ENCODE data around the gene GALR1. TPM values are rescaled to one million over a fixed set of nuclear protein-coding genes. Genes with fewer than 3 reads are reported as not detected.

The GALR1 gene
- total RNA-seq, 1 experiment from 2014 or later, result not detected

DNA sequence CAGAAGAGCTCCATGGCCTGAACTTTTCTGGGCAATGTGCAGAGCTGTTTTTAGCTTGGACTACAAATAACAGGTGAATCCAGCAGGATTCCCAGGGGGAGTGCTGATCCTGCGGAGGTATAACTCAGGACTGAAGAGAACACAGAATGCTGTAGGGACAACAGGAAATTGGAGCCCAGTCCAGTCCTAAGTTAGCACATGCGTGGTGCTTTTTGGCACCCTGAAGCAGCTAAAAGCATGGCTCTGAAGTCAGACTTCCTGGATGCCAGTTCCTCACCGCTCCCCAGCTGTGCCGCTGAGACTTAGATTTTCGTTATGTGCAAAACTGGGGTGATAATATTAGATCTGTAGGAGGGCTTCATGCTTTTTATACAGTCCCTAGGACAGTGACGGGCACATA, 58.6 kb downstream of the GALR1 start:
- H3K36me3 ChIP-seq (ENCODE audit: control insufficient read depth in 1 of 2, insufficient read depth in 2 of 2, low read length in 2 of 2), result no peaks in the 10 kb centered on the region
- no peak overlapping the region for H3K9ac ChIP-seq (ENCODE audit: low read length)
- no peak for TF ChIP-seq SP1 (IDR thresholded peaks at IDR 0.05; ENCODE audit: low read depth)
- no peak for TF ChIP-seq JUND (IDR thresholded peaks at IDR 0.05)
- TF ChIP-seq, protein P1, sequence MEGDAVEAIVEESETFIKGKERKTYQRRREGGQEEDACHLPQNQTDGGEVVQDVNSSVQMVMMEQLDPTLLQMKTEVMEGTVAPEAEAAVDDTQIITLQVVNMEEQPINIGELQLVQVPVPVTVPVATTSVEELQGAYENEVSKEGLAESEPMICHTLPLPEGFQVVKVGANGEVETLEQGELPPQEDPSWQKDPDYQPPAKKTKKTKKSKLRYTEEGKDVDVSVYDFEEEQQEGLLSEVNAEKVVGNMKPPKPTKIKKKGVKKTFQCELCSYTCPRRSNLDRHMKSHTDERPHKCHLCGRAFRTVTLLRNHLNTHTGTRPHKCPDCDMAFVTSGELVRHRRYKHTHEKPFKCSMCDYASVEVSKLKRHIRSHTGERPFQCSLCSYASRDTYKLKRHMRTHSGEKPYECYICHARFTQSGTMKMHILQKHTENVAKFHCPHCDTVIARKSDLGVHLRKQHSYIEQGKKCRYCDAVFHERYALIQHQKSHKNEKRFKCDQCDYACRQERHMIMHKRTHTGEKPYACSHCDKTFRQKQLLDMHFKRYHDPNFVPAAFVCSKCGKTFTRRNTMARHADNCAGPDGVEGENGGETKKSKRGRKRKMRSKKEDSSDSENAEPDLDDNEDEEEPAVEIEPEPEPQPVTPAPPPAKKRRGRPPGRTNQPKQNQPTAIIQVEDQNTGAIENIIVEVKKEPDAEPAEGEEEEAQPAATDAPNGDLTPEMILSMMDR (IDR thresholded peaks at IDR 0.05 in 2 of 3, conservative IDR thresholded peaks at IDR 0.05 in 1 of 3; ENCODE audit: borderline replicate concordance in 1 of 3, insufficient read depth in 1 of 3, low read depth in 2 of 3, low read length in 2 of 3), result no peak
- TF ChIP-seq CBX3 (IDR thresholded peaks at IDR 0.05; ENCODE audit: low read depth), result no peak
- TF ChIP-seq RAD21 (IDR thresholded peaks at IDR 0.05; ENCODE audit: low read depth), result no peak
- TF ChIP-seq ZNF274 (IDR thresholded peaks at IDR 0.05; ENCODE audit: low read depth, low read length), result no peak
- no peak for TF ChIP-seq CEBPB (IDR thresholded peaks at IDR 0.05; ENCODE audit: low read depth)
- TF ChIP-seq ZFX (IDR thresholded peaks at IDR 0.05), result no peak
- no peak for TF ChIP-seq SRF (IDR thresholded peaks at IDR 0.05; ENCODE audit: low read depth)
- no peak for TF ChIP-seq EGR1 (IDR thresholded peaks at IDR 0.05; ENCODE audit: low read depth)
- no peak for TF ChIP-seq TCF7L2 (IDR thresholded peaks at IDR 0.05; ENCODE audit: borderline replicate concordance, extremely low read depth, insufficient read depth, insufficient read length)
- no peak for TF ChIP-seq POLR2A (IDR thresholded peaks at IDR 0.05; ENCODE audit: borderline replicate concordance, extremely low read depth, insufficient read depth, insufficient read length)
- no peak for TF ChIP-seq FOSL1 (IDR thresholded peaks at IDR 0.05; ENCODE audit: low read depth)
- no peak for TF ChIP-seq ZBTB33 (IDR thresholded peaks at IDR 0.05; ENCODE audit: extremely low read depth, insufficient replicate concordance, low read length)
- TF ChIP-seq EZH2 (IDR thresholded peaks at IDR 0.05), result no peak
- TF ChIP-seq ATF3 (IDR thresholded peaks at IDR 0.05), result no peak
- TF ChIP-seq ELF1 (IDR thresholded peaks at IDR 0.05; ENCODE audit: borderline replicate concordance, low read depth), result no peak
- TF ChIP-seq REST (IDR thresholded peaks at IDR 0.05; ENCODE audit: low read depth), result no peak
- no peak for TF ChIP-seq SIN3A (IDR thresholded peaks at IDR 0.05; ENCODE audit: low read depth)
- H3K9me3 ChIP-seq (ENCODE audit: control insufficient read depth in 1 of 2, insufficient read depth in 1 of 2, low read depth in 1 of 2, low read length in 2 of 2), result no peaks in the 10 kb centered on the region
- ChIA-PET RAD21 (ENCODE audit: low non-redundant PET in 1 of 2, low total read pairs in 2 of 2, uncharacterized antibody in 2 of 2, unreplicated experiment in 2 of 2) (no interaction called here), POLR2A (no interaction called here), CTCF (no interaction called here)
- H3K27ac ChIP-seq (ENCODE audit: low read depth, low read length), result no peak overlapping the region
- no peaks in the 10 kb centered on the region for H3K4me1 ChIP-seq (ENCODE audit: control insufficient read depth in 1 of 2, insufficient read depth in 2 of 2, low read length in 2 of 2)
- peaks cover 5% of the 10 kb centered on the region for H3K27me3 ChIP-seq (ENCODE audit: insufficient read depth, low read length)
- H4K20me1 ChIP-seq (ENCODE audit: insufficient read depth), result no peaks in the 10 kb centered on the region
- no peaks in the 10 kb centered on the region for H3K79me2 ChIP-seq (ENCODE audit: insufficient read depth, low read length)
- H2AFZ ChIP-seq (ENCODE audit: low read depth, low read length, poor library complexity, severe bottlenecking), result no peak overlapping the region
- H3K4me2 ChIP-seq (ENCODE audit: low read length), result no peak overlapping the region
- no TSS peak for BruUV-seq (replicated peaks)
- no peak for DNase-seq (ENCODE audit: low read depth, low spot score)
- no peaks in the 10 kb centered on the region for H3K9me2 ChIP-seq (ENCODE audit: insufficient read depth)
- H3K4me3 ChIP-seq (replicated peaks in 1 of 2; ENCODE audit: low read depth in 1 of 2, low read length in 2 of 2), result no peak overlapping the region
- intact Hi-C loops (cut with micrococcal nuclease), result no loop called here
- no peak for ATAC-seq
